ENCODE results near the gene RRAS. TPM values are rescaled to one million over a fixed set of nuclear protein-coding genes. Genes with fewer than 3 reads are reported as not detected.
A peak's percentile ranks its signal among the peaks of the same experiment; 100 is the strongest.
"Not testable (repeated sequence)": the region's sequence is repeated elsewhere in the genome, so short reads cannot be mapped to it uniquely, and the experiment has no call there.

Gene RRAS
- total RNA-seq, 4 donors from 2014 or later: 12.9 to 28.8 (median 18.6) TPM

DNA sequence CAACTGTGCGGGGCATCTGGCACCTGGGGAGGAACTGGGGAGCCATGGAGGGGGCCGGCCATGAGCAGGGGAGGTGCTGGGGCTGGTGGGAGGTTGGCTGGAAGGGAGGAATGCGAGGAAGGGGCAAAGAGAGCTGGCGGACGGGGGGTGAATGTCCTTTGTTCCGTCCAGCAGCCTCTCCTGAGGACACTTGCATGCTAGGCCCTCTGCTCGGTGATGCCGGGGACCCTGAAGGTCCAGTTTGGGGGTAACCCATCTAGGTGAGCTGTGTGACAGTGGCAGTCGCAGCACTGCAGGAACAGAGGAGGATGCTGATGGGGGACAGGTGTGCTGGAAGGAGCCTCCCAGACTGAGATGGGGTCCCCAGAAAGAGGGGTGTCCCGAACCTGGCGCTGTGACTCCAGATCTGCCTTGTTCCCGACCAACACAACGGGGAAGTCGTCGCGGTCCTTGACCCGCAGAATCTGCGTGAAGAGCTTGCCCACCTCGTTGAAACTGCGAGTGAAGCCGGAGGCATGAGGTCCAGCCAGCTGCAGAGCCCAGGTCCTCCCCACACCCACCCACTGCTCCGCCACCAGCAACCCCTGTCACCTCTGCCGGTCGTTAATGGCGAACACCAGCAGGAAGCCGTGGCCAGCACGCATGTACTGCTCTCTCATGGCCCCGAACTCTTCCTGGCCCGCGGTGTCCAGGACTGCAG lies 3.6 kb downstream of the RRAS start:
- WGBS: 73% methylated on average over 26 of the region's 30 CpGs
- DNase-seq (ENCODE audit: low spot score in 2 of 2): no peak
- TF ChIP-seq, protein P1, sequence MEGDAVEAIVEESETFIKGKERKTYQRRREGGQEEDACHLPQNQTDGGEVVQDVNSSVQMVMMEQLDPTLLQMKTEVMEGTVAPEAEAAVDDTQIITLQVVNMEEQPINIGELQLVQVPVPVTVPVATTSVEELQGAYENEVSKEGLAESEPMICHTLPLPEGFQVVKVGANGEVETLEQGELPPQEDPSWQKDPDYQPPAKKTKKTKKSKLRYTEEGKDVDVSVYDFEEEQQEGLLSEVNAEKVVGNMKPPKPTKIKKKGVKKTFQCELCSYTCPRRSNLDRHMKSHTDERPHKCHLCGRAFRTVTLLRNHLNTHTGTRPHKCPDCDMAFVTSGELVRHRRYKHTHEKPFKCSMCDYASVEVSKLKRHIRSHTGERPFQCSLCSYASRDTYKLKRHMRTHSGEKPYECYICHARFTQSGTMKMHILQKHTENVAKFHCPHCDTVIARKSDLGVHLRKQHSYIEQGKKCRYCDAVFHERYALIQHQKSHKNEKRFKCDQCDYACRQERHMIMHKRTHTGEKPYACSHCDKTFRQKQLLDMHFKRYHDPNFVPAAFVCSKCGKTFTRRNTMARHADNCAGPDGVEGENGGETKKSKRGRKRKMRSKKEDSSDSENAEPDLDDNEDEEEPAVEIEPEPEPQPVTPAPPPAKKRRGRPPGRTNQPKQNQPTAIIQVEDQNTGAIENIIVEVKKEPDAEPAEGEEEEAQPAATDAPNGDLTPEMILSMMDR (IDR thresholded peaks at IDR 0.05): no peak
- TF ChIP-seq EP300 (IDR thresholded peaks at IDR 0.05): no peak
- TF ChIP-seq POLR2AphosphoS5 (IDR thresholded peaks at IDR 0.05): no peak
- no peak for TF ChIP-seq POLR2A (IDR thresholded peaks at IDR 0.05)
- no peak overlapping the region for H3K27ac ChIP-seq
- H3K4me3 ChIP-seq: no peak overlapping the region
- H3K36me3 ChIP-seq: peaks cover 6% of the 10 kb centered on the region
- H3K4me1 ChIP-seq: peaks cover 63% of the 10 kb centered on the region
- H3K27me3 ChIP-seq: no peaks in the 10 kb centered on the region
- H3K9me3 ChIP-seq: no peaks in the 10 kb centered on the region

DNA sequence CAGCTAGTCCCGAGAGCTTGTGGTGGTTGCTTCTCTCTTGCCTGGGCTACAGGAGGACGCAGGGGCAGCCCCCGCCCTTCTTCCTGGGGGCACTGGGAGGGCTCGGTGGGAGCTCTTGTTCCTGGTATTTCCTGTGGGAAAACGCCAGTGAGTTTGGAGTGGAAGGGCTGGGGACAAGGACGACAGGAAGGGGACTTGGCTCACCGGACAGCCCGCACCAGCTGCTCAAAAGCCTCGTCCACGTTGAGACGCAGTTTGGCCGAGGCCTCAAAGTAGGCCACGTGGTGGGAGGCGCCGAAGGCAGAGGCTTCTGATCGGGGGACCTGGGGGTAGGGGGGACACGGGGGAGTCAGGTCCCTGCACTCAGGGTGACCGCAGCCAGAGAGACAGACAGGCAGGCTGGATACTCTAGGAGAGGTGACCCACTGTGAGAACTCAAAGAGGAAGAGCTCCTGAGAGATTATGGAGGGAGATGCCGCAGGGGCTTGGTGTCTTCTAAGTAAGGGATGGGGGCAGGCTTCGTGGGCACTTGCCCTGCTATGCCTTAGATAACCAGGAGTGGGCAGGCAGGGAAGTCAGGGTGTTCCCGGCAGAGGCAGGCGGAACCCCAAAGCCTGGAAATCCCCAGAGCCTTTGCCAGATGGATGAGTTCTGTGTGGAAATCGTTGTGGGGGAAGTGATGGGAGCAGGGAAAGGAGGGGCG lies 4.3 kb downstream of the RRAS start:
- TF ChIP-seq POLR2A (IDR thresholded peaks at IDR 0.05) (no peak), EP300 (IDR thresholded peaks at IDR 0.05) (no peak)
- TF ChIP-seq, protein P1 (IDR thresholded peaks at IDR 0.05): peak in 1 of 2 donors; percentile 14
- WGBS: 43% methylated on average over 20 of the region's 24 CpGs
- no peak for DNase-seq (ENCODE audit: low spot score in 2 of 2)
- Histone ChIP-seq H3K4me3 (no peak overlapping the region), H3K9me3 (no peaks in the 10 kb centered on the region), H3K27me3 (no peaks in the 10 kb centered on the region), H3K4me1 (peaks cover 63% of the 10 kb centered on the region), H3K36me3 (peaks cover 6% of the 10 kb centered on the region), H3K27ac (no peak overlapping the region)

DNA sequence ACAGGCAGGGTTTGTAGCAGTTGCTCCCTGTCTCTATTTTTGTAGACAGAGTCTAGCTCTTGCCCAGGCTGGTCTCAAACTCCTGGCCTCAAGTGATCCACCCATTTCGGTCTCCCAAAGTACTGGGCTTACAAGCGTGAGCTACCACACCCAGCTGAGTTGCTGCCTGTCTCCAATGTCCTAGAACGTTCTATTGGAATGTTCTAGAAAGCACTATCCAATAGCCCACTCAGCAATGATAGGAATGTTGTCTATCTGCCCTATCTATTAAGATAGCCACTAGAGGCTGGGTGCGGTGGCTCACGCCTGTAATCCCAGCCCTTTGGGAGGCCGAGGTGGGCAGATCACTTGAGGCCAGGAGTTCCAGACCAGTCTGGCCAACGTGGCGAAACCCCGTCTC lies 6.7 kb downstream of the RRAS start:
- not testable (repeated sequence) for H3K27me3 ChIP-seq; H3K36me3 ChIP-seq; H3K9me3 ChIP-seq; DNase-seq (ENCODE audit: low spot score in 2 of 2); H3K4me3 ChIP-seq
- Histone ChIP-seq H3K27ac (peak overlapping the region; percentile 27), H3K4me1 (peaks cover 54% of the 10 kb centered on the region)
- 49% methylated on average over 9 of the region's 9 CpGs for WGBS

DNA sequence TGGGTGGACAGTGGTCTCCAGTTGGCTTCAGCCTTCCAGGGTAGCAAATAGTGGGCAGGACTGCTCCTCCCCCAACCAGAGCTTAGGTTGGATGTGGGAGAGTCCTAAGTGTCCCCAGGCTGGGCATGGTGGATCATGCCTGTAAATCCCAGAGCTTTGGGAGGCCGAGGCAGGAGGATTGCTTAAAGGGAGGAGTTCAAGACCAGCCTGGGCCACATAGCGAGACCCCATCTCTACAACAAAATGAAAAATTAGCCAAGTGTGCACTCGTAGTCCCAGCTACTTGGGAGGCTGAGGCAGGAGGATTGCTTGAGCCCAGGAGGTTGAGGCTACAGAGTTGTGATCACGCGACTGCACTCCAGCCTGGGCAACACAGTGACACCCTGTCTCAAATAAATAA lies 7.4 kb downstream of the RRAS start:
- peaks cover 47% of the 10 kb centered on the region for H3K4me1 ChIP-seq
- TF ChIP-seq POLR2A (IDR thresholded peaks at IDR 0.05): no peak
- TF ChIP-seq, protein P1 (IDR thresholded peaks at IDR 0.05): no peak
- no peak for DNase-seq (ENCODE audit: low spot score in 2 of 2)
- WGBS: 97% methylated on average over 5 of the region's 5 CpGs
- no peaks in the 10 kb centered on the region for H3K9me3 ChIP-seq
- no peaks in the 10 kb centered on the region for H3K27me3 ChIP-seq
- no peak overlapping the region for H3K27ac ChIP-seq
- H3K4me3 ChIP-seq: no peak overlapping the region
- peaks cover 10% of the 10 kb centered on the region for H3K36me3 ChIP-seq

DNA sequence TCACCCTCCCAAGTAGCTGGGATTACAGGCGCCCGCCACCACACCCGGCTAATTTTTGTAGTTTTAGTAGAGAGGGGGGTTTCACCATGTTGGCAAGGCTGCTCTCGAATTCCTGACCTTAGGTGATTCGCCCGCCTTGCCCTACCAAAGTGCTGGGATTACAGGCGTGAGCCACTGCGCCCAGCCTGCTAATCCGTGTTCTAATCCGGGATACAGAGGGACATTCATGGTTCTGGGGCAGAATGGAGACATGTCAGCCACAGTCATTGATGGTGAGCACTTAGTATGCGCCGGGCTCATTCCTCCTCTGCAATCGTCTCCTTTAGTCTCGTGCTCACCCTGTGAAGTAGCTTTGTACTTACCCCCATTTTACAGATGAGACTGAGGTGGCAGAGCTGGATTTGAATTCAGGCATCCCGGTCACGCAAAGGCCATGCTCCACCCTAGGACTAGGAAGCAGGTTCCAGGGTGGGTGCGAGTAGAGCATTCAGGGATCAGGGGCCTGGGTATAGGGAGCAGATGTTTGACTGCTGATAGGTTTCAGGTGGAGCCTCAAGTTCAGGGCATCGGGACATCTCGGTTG lies 8.2 kb downstream of the RRAS start:
- no peak for DNase-seq (ENCODE audit: low spot score in 2 of 2)
- TF ChIP-seq POLR2AphosphoS5 (IDR thresholded peaks at IDR 0.05) (no peak), EP300 (IDR thresholded peaks at IDR 0.05) (no peak), POLR2A (IDR thresholded peaks at IDR 0.05) (no peak)
- TF ChIP-seq, protein P1 (IDR thresholded peaks at IDR 0.05): no peak
- Histone ChIP-seq H3K36me3 (peaks cover 18% of the 10 kb centered on the region), H3K4me1 (peaks cover 42% of the 10 kb centered on the region), H3K27ac (no peak overlapping the region), H3K4me3 (no peak overlapping the region), H3K27me3 (no peaks in the 10 kb centered on the region), H3K9me3 (no peaks in the 10 kb centered on the region)
- 66% methylated on average over 19 of the region's 19 CpGs for WGBS

Measured in suprapubic skin (tissue), 4 donors.